Fibroblast of peridontal ligament (primary cell): ENCODE results near the gene GPR45.

ENCODE experiments used
- DNase-seq: peaks from one replicate; pipeline ENCODE4 v3.0.0-alpha.2; 2010; ENCODE audit errors: extremely low read depth

Gene GPR45

GRCh38 chr2:105254531-105255210, 13.1 kb downstream of the GPR45 start:
- DNase-seq: no peak

- DNase-seq: no peak
These were observed 14.4 kb downstream of the GPR45 start for GRCh38 chr2:105255979-105256378.

- DNase-seq: no peak
These were observed 15.0 kb downstream of the GPR45 start for GRCh38 chr2:105256431-105257047.

DNA sequence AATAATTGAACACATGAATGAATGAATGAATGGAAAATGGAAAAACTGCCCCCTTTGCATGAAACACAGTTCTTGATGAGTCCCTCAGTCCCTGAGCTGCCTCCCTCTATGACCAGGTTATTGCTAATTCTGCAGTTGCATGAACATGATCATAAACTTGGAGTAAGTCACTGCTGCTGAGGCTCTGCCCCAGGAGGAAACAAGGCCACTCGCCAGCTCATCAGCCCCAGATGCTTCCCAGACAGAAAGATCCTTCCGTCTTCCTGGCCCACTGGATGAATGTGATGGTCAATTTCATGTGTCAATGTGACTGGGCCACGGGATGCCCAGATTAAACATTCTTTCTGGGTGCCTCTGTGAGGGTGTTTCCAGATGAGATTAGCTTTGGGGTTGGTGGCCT, 16.4 kb downstream of the GPR45 start:
- peak; percentile 20 for DNase-seq

DNA sequence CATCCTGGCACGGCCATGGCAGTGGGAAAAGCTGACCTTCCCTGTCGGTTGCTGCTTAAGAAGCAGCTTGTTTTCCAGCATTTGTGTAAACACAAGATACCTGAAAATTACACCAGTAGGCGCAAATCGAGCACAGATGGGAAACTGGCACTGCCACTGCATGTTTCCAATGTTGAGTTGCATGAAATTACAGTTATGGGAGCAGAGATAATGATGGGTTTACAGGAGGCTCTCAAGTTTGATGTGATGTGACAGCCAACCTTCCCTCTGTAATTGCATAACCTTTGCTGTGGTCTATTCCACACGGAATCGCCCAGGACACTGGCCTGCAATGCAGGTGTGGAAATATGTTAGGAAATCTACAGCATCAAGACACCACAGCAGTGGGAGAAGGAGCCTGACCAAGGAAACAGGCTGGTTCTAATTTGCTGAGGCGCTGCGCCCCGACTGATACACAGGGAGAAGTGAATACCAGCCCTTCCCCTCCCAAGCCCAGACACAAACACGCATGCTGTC, 17.4 kb downstream of the GPR45 start:
- peak; percentile 34 for DNase-seq

DNA sequence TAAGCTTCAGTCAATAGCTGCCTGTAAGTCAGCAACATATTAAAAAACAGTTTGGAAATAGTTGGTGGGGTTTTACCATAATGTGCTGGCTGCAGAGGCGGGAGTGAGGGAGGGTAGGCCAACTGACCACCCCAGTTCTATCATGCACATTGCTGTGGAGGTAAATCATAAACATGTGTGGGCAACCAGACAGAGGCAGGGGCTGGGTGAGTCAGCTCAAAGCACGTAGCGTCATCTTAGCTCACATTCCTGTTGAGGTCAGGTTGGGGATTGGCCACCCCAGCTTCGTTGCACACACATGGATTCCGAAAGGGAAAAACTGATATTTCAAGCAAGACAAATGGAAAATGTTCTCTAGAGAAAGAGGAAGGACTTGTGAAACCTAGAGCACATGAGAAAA, 19.5 kb downstream of the GPR45 start:
- DNase-seq: peak; percentile 97

DNA sequence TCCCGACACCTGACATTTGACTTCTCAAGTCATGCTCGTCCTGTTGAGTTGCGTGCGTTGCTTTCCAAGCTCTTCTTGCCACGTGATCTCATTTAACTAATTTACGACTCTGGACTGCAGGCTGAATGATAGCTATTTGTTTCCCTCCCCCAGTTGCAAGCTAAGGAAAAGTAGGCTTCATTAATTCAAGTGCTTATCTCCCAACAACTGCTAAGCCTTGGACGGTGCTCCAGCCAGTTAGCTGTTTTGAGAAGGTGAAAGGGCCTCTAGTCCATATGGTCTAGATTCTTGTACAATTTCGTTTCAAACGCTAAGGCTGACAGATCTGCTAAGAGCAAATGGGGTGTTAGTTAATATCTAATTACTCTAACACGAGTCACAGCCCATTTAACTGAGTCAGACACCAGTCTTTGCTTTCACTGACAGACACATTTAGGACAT, 21.1 kb downstream of the GPR45 start:
- DNase-seq: no peak

GRCh38 chr2:105269426-105269825, 27.9 kb downstream of the GPR45 start:
- no peak for DNase-seq

GRCh38 chr2:105271393-105272045, 30.0 kb downstream of the GPR45 start:
- DNase-seq: no peak

- no peak for DNase-seq
These were observed 30.6 kb downstream of the GPR45 start for GRCh38 chr2:105272176-105272575.

- peak; percentile 29 for DNase-seq
These were observed 32.5 kb downstream of the GPR45 start for GRCh38 chr2:105274046-105274445.

GRCh38 chr2:105278654-105279053, 37.1 kb downstream of the GPR45 start:
- DNase-seq: no peak

DNA sequence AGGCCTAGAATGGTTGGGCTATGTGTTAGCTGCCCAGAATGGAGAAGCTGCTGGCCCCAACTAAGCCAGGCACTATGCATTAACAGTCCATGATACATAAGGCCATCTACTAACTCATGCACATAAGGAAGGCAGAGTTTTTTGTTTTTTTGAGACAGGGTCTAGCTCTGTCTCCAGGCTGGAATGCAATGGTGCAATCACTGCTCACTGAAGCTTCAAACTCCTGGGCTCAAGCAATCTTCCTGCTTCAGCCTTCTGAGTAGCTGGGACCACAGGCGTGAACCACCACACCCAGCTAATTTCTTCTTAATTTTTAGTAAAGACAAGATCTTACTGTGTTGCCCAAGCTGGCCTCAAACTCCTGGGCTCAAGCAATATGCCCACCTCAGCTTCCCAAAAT, 37.6 kb downstream of the GPR45 start:
- no peak for DNase-seq

- DNase-seq: no peak
These were observed 38.7 kb downstream of the GPR45 start for GRCh38 chr2:105280281-105280680.

DNA sequence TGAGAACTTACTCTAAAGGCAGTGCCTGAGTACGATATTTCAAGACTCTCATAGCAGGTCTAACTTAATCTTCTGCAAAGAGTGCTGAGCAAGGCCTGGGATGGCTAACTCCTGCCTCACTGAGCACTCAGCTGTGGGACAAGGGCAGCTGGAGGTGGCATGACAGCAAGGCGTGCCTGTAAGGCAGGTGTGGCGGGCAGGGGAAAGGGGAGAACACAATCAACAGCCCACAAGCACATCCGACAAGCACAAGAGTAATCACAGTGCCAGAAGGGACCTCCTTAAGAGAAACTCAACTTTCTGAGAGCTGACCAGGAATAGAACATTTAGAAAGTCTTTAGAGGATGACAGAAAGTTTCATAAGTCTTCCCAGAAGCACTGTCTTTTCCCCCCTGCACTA, 42.0 kb downstream of the GPR45 start:
- DNase-seq: no peak

DNA sequence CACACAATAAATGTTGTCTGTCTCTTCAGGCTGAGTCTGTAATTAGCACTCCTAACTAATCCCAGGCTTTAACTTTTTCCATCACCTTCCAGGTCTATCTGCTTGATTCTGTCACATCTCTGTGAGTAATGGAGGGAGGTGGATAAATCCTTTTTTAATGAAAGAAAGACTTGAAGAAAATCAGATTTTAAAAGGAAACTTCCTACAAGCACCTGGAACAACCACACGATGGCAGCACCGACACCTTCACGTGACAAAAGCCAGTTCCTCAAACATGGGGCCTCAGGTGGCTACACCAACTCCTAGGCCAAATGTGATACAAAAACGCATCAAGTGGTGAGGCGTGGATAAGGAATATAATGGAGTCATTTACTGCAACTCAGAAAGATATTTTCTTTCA, 46.1 kb downstream of the GPR45 start:
- DNase-seq: peak; percentile 54

DNA sequence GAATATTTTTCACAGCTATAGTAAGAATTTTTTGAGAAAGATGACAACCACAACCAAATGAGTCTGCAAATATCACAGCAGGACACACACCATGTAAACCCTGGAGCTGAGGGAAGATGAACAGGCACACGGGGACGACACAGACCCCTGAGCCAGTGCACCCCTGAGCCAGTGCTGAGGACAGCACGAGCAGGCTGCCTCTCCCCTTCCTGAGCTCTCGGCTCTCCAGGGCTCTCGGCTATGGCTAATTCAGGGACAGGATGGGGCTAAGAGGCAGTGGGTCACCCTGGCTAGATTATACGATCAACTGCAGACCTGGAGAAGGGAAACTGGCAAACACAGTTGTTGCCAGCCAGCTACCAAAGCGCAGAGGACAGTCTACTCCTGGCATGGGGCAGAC, 46.6 kb downstream of the GPR45 start:
- DNase-seq: no peak

DNA sequence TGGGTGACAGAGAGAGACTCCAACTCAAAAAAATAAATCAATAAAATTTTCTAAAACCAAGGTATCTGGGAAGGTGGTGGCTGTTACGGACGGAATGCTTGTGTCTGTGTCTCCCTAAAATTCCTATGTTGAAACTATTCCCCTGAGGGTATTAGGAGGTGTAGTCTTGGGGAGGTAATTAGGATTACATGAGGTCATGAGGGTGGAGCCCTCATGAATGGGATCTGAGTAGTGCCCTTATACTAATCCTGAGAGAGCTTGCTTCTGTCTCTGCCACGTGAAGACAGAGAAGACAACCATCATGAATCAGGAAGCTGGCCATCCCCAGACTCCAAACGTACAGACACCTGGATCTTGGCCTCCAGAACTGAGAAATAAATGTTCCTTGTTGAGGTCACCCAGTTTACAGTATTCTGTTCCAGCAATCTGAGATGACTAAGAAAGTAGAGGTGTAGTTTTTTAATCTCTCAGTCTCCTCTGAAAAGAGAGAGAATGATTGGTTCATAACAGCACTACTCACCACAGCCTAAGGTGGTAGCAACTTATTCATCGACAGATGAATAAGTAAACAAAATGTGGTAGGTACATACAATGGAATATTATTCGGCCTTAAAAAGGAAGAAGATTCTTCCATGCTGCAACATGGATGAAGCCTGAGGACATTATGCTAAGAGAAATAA, 49.6 kb downstream of the GPR45 start:
- DNase-seq: no peak

DNA sequence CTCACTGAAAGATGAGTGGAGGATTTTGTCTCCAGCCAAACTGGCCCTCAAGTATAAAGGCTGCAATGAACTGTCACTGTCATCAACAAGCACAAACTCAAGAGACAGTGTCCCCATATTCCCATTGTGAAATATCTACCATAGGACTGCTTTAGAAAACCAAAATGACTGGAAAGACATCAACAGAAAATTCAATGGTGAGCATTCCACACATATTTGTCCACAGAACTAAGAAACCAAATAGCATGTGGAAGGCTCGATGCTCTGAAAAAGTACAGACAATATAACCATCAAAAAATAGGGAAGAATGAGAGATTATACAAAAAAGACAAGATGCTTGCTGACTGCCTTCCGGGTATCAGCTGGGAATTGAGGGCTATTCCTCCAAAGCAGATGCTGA, 50.4 kb downstream of the GPR45 start:
- DNase-seq: peak; percentile 33
